ENCODE measurements around the gene UNCX.

UNCX gene

DNA sequence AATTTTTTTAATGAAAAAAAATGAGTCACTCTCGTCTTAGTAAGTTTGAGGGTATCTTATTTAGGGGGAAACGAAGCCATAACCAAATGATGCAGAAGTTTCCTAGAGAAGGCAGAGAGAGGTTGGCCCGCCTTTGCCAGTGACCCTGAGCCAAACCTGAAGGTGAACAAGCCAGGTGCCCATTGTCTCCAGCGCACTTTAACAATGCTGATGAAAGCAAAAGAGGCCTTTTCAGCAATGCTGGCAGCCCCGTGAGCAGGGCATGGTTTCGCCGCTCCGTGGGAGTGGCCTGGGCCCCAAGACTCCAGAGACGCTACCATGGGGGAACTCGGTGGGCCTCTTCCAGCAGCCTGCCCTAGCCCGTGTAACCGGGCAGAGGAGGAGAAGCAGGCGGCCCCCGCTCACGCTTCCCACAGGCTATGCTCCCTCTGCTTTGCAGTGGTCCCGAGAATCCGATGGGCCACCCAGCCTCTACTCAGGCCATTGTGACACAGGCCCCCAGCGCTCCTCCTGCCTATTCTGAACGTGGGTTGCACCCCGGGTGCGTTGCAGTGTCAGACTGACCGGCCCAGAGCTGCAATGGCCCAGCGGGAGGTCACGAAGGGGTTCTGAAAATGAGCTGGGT, 14.0 kb upstream of the UNCX start:
- no peak for DNase-seq (ENCODE audit: low spot score)

DNA sequence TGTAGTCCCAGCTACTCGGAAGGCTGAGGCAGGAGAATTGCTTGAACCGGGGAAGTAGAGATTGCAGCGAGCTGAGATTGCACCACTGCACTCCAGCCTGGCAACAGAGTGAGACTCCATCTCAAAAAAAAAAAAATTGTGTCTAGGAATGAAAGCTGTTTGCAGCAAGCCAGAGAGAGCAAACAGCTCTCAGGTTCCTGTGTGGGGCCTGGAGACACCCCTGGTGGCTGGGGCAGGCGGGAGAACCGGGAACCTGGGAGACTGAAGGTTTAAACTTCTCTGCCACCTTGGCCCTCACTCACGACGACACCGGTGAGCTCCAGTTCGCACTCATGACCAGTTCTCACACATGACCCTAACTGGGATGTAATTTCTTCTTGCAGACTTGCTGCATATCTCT, 13.2 kb upstream of the UNCX start:
- DNase-seq (ENCODE audit: low spot score), result no peak

DNA sequence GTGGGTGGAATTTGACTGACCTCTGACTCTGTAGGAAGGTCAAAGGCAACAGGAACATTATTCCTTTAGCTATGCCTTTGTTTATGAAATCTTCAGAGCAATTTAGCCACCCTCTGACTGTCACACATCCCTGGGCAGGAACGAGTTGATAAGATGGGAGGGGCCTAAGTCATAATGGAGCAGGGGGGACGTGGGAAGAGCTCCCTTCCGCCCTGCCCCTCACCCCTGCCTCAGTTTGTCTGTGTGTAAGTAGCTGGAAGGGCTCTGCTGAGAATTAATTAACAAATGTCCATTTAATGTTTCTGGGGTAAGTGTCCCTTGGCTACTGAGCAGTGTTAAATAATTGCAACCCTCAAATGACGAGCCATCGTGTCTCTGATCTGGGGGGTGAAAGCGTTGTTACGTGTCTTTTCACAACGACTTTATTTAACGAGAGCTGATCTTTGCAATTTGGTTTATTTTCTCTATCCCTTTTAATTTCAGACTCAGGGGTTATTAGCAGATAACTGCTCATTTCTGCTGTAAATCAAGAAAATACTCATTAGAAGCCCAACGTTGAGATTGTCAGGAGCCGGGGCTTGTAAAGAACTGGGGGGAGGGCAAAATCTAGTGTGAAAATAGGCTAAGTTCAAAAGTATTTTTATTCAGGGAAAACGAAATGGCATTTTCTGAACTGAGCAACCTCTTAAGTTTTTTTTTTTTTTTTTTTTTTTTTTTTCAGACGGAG, 12.5 kb upstream of the UNCX start:
- no peak for DNase-seq (ENCODE audit: low spot score)

DNA sequence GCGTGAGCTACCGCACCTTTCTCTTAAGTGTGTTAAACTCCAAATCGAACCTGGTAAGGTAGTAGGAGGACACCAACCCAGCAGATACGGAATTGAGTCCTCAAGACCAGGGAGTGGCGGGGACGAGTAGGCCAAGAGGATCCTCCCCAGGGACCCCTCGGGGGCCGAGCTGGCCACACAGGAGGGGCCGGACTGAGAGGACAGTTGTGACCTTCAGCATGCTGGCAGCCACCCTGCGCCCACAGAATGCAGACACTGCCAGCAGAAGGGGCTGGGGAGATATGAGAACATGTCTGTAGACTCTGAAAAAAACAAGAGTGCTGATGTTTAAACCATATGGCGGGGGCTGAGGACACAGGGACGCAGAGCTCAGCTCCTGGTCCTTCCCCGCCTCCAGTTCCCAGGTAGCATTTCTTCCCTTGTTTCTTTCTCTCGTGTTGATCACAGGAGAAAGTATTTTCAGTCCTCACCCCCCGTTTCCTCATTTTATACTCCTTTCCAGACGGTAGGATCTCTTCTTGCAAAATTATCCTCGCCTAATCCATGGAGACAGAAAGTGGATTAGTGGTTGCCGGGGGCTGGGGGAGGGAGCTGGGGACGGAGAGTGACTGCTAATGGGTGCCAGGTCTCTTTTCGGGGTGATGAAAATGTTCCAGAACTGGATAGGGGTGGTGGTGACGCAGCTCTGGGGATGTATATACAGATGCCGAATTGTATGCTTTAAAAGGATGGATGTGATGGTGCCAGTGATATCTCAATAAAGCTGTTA, 11.5 kb upstream of the UNCX start:
- no peak for DNase-seq (ENCODE audit: low spot score)

DNA sequence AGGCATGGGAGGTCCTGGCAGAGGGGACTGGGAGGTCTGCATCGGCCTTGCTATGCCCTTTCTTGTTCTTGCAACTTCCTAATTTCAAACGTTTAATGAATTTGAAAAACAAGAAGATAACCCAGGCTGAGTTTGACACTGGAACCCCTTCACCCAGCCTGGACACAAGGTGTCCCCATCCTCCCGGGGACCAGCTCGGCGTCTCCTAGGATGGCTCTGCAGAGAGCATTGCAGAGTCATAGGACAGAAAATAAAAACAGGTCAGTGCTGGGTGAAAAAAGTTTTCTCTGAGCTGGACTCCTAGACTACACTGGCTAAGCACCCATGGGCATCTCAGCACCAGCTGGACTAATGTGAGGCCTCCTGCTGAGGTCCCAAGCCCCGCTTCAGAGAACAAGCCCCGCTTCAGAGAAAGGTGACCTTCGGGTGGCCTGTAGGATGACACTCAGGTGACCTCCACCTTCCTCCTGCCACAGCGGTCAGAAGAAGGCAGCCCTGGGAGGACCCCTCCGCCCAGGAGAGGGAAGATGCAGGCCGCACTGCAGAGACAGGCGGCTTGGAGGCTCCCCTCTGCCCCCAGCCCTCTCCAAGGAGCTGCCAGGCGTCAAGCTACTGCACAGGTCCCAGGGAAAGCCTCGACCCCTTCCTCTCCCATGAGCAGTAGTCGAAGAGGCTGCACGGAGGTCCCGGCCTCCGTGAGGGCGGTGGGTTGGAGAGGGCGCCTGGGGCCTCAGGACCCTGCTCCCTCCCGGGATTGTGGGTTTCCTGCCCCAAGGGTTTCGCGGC, 9.3 kb upstream of the UNCX start:
- DNase-seq (ENCODE audit: low spot score), result peak; percentile 57

DNA sequence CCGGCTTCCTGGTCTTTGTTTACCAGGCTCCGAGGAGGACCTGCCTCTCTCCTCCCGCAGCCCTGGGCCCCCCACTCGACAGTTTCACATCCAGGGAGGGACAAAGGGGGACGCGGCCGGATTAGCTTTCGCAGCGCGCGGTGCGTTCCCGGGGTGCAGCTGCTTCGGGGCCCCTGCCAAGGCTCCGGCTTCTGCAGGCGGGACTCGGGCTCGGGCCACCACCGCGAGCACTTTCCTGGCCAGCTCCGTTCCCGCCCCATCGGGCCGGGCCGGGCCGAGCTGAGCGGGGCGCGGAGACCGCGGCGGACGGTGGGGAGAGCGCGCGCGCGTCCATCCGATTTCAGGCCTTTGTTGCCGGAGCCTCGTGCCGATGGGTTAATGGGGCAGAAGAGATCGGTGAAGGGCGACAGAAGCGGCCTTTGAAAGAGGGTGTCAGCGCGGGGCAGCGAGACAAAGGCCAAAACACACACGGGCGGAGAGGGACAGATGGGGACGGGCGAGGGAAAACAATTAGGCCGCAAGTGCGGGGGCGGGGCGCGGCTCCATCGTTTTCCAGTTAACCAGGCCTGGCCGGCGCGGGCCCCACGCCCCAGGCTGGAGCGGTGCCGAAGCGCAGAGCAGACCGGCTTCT, 8.5 kb upstream of the UNCX start:
- peak; percentile 81 for DNase-seq (ENCODE audit: low spot score)

DNA sequence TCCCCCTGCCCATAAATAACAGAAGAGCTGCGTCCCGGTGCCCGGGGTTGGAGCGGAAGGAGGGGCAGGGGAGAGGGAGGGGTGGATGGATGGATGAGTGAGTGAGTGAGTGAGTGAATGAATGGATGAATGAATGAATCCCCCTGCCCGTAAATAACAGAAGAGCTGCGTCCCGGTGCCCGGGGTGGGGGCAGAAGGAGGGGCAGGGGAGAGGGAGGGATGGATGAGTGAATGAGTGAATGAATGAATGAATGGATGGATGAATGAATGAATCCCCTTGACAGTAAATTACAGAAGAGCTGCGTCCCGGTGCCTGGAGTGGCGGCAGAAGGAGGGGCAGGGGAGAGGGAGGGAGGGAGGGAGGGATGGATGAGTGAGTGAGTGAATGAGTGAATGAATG, 7.6 kb upstream of the UNCX start:
- DNase-seq (ENCODE audit: low spot score), result no peak

DNA sequence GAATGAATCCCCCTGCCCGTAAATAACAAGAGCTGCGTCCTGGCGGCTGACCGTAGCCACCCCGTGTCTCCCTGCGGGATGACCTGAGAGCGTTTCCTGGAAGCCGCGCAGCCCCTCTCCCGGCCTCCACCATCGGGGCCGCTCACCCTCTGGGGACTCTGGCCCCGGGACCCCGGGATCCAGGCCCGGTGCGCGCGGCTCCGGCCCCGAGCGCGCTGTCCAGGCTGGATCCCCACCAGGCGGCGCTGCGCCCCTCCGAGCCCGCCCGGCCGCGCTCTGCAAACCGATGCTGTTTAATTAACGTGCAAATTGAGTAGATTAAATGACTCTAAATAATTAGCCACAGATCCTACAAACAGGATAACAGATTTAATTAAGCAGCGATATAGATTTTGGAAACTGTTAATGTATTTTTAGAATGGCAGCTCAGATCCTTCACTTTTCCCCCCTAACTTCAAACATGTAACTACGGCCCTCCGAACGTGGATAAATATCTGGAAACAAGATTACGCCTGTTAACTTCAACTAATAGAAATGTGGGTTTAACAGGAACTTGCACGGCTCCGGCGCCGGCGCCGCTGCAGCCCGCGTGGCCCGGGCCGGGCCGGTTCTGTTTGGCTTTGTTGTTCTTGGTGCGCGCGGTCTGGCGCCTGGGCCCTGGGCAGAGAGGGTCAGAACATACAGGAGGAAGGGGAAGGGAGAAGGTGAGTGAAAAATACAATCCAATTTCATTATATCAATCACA, 7.1 kb upstream of the UNCX start:
- DNase-seq (ENCODE audit: low spot score), result peak; percentile 77

DNA sequence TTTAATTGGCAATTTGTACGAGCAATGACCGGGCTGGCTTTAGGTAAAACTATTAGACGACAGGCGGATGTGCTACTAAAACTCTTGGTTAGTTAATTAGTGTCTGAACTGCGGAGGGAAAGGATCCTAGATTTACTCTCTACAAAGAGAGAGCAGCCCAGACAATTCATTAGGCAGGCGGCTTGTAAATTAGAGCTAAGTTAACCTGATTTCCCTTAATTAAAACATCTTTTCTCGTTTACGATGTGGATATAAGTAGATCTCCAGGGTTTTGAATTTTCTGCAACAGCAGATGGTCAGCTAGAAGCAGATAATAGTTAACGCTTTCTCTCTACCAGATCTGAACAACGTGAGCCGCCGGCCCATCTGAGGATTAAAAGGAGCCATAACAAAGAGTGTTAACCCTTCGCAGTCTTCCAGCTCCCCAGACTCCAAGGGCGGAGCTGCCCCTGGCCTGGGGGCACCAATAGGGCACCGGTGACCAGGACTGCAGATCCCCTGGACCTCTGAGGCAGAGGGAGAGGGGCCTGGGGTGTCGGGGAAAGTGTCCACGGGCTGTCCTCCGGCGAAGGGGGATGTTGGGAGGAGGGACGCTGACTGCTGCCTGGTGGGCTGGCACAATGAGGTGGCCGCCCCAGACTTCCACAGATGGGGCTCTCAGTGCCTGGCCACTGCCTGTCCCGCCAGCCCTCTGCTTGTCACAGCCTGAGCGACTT, 6.3 kb upstream of the UNCX start:
- DNase-seq (ENCODE audit: low spot score), result no peak

DNA sequence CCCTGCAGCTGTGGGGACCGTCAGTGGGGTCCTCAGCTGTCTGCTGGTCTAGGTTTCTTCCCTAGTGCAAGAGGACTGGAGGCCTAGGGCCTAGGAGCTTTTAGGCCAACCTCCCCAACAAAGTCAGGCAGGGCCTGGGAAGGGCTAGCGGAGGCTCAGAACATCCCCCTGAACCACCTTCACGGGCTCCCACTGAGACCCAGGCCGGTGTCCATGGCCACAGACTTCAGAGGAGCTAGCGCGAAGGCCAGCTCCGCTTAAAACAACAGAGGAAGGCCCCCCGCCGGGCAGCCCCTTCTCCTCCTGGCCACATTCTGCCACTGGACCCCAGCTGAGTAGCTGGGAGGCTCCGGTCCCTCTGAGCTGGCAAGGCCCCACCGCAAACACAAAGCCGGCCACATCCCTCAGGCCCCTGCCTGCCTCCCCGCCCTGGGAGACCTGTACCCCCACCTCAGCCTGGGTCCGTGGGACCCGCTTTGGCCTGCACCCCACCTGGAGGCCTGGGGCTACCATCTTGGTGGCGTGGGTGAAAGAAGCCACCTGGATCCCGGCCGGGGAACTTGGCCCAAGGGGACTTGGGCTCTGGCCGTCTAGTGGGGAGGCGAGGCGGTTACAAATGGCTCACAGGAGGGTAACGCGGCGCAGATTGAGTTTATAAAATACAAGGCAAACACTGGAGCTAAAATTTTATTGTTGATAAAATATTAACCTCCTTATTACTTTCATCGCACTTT, 5.4 kb upstream of the UNCX start:
- DNase-seq (ENCODE audit: low spot score), result peak; percentile 74

DNA sequence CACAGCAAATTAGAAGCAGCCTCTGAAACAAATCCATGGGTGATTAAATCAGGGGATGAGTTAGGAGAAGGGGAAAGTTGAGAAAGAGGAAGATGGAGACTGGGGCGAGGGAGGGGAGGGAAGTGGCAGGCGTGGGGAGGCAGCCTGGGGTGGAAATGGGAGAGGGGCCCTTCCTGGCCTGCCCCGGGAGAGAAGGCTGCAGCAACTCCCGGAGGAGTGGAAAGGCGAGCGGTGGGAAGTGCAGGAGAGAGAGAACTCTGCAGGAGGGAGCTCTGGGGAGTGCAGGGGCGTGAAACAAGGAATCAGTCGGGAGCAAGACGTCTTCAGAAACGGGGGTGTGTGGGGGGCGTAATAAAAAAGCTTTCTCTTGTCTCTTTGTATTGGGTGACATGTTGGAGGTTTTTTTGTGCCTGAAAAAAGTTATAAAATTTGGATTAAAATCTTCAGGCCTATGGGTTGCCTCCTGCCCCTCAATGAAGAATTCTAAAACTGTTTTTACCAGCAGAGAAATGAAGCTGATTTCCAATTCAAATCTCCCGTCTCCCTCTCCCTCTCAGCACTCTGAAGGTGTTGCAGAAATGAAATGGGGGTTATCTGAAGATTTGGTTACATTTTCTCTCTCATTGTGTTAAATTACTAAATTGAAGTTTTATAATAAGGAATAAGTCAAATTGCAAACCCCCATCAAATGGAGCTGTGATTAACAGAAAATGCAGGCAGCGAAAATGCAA, 4.7 kb upstream of the UNCX start:
- DNase-seq (ENCODE audit: low spot score), result peak; percentile 57

DNA sequence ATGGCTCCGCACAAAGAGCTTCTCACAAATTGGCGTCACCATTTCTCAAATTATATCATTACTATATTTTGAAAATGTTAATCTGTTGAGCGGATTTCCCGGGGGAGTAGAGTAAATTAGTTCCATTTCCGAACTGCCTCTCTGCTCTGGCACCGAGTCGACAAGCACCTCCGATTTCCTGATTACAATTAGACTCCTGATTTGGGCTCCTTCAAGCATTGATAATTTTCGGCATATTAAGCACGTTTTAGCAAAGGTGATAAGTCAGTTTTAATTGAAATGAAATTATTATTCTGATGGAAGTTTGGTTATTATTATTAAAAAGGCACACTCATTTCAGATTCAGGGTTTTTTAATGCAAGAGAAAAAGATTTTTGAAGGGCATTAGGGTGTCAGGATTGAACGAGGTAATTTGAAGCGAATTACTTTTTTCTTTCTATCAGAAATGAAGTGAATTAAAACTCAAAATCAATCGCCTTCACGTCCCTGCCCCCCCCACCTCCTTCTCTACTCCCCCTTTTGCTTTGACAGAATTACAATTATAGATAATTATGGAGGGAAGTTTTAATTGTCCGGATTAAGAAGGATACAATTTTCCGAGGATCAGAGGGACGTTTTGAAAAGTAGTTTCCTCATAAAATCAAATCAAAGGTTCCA, 4.0 kb upstream of the UNCX start:
- DNase-seq (ENCODE audit: low spot score), result no peak

DNA sequence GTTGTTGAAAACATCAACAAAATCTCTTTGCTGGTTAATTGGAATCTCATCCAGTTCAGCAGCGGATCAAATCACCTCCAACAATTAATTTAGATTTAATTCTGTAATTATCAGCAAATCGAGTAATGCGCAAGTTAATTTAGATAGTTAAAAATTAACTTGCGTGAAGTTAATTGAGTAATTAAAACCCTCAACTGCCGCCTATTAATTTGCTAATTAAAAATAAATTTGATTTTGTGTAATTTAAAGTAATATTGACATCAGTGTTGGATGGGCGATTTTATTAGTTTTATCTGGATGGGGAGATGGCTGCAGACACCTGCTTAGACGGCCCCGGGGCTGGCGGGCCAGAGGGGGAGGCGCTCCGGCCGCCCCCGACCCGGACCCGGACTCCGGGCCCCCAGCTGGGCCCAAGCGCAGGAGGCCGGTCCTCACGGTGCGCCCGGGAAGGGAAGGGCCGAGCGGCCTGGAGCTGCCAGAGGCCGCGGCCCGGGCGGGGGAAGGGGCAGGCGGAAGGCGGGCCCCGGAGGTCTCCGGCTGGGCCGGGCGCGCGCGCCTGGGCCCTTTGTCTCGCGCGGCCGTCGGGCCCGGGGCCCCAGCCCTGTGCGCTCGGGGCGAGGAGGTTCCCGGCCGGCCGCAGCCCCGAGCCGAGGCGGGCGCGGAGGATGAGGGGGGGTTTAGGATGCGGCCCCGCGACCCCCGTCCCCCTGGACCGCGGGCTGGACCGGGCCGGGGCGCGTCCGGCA, 3.3 kb upstream of the UNCX start:
- peak; percentile 69 for DNase-seq (ENCODE audit: low spot score)

DNA sequence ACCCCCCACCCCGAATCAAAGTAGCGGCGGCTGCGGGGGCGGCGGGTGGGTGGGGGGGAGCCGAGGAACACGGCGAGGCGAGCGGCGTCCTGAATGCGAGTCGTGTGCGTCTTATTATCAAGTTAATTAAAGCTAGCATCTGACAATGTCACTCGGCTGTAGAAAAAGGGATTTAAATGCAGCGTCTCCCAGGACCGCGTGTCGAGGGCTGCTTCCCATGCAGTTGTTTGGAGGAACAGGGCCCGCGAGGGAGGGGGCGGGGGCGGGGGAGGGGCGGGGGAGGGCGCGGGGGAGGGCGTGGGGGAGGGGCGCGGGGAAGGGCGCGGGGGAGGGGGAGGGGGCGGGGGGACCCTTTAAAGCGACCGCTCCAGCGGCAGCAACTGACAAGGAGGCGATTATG, 2.7 kb upstream of the UNCX start:
- peak; percentile 59 for DNase-seq (ENCODE audit: low spot score)

DNA sequence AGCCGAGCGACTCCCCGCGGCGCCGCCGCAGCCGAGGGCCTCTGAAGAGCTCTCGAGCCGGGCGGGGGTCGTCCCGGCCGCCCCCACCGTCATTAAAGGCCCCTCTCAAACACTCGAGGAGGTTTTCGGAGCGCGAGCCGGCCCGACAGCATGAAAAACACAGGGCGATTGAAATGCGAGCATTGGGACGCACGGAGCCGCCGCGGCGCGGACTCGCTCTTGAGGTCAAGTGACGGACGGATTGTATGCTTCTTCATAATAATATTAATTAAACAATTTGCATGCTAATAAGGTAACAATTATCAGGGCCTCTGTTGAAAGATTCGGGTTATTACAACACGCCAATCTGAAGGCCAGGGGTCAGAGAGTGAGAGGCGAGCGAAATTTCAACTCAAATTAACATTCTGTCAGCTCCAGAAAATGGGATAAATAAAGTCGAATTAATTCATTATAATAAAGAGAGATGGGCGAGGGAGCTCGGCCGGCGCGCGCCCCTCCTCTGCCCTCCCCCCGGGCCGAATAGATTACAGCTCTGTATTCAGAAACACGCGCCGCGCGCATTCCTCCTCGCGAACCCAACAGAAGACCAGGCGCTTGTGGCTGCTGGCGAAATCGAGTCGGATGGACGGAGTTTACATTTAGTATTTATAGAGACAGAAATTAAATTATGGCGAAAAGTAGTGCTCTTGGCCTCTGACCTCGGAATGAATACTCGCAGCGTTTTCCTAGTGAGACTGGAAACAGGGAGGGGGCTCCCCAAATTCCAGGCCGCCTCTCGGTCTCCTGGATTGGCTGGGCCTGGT, 2.1 kb upstream of the UNCX start:
- DNase-seq (ENCODE audit: low spot score), result peak; percentile 60

DNA sequence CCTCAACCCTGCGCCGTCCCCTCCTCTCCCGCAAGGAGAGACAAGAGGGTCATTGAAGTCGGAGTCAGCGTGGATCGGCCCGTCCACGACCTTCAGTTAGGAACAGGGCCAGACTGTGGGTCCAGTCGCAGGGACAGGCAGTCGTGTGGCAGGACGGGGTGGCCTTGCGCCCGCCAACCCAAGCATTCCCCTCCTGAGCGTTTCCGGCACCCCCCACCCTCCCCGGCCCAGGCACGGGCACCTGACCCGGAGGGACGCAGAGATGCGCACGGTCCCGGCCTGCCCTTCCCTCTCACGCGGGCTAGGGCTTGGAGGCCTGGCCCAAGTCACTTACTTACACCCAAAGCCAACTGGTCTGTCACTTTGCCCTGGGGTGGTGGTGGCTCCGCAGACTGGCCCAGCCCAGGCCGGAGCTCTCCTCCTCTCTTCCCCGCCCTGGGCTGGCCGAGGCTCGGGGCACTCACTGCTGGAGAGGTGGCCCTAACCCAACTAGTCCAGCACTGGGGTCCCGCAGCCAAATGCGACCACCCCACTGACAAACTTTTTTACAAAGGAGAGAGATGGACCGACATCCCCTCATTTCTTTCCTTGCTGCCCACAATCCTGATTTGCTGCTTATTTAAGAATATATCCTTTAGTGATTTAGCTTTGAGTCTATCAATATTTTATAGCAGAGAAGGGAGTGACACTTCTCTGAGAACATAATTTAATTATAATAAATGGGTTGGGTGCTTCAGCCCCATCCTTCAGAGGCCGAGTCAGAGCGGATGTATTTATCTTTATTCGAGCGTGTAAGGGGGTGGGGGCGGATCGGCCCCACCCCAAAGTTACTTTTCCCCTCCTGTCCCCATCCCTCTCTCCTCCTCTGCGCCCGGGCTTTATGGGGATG, 1.2 kb upstream of the UNCX start:
- DNase-seq (ENCODE audit: low spot score), result peak; percentile 57

Measured in ecto neural progenitor cell (in vitro differentiated cells).